ENCODE data around the gene NFILZ.

GRCh38 chr19:8605514-8605913 lies 24.9 kb upstream of the NFILZ start:
- no peak for TF ChIP-seq SUZ12 (IDR thresholded peaks at IDR 0.05; ENCODE audit: extremely low read depth, insufficient read depth, insufficient read length)
- no peak for TF ChIP-seq ZNF274 (IDR thresholded peaks at IDR 0.05; ENCODE audit: low read depth, low read length)

All from NT2/D1 (cell line).